Lower leg skin (tissue), 3 donors: ENCODE measurements around the gene TMPRSS6.

ENCODE experiments used
- POLR2A ChIP-seq, 2 donors: fragments of 450-650 bp; IDR thresholded peaks; one replicate each; pipeline ENCODE4 v1.6.1; 2016 to 2017; ENCODE audit warnings: antibody characterized with exemption in 2 of 2, mild to moderate bottlenecking in 1 of 2, moderate library complexity in 1 of 2
- TF ChIP-seq, protein P1 (sequence below), 3 donors: fragments of 450-650 bp; IDR thresholded peaks; one replicate each; pipeline ENCODE4 v1.5.1; 2016; ENCODE audit warnings: antibody characterized with exemption in 3 of 3, mild to moderate bottlenecking in 3 of 3, moderate library complexity in 2 of 3

DNA sequence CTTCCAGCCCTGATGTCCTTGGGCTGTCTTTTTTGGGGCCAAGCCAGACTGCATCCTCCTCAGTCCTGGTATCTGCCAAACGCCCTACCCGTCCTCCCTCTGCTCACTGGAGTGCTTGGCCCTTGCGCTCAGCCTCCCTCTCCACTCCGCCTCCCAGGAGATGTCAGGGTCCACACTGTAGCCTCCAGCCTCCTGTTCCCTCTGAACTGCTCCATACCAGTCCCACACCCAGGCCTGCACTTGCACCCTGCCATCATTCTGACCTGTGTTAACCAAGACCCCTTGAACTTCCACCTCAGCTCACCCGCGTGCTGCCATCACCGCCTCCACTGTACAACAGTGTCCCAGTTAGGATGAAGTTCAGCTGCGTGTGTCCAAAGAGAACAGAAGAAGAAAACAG is 46.5 kb upstream of the TMPRSS6 start:
- TF ChIP-seq, protein P1, sequence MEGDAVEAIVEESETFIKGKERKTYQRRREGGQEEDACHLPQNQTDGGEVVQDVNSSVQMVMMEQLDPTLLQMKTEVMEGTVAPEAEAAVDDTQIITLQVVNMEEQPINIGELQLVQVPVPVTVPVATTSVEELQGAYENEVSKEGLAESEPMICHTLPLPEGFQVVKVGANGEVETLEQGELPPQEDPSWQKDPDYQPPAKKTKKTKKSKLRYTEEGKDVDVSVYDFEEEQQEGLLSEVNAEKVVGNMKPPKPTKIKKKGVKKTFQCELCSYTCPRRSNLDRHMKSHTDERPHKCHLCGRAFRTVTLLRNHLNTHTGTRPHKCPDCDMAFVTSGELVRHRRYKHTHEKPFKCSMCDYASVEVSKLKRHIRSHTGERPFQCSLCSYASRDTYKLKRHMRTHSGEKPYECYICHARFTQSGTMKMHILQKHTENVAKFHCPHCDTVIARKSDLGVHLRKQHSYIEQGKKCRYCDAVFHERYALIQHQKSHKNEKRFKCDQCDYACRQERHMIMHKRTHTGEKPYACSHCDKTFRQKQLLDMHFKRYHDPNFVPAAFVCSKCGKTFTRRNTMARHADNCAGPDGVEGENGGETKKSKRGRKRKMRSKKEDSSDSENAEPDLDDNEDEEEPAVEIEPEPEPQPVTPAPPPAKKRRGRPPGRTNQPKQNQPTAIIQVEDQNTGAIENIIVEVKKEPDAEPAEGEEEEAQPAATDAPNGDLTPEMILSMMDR (IDR thresholded peaks at IDR 0.05), result no peak
- no peak for TF ChIP-seq POLR2A (IDR thresholded peaks at IDR 0.05)
